A549 (cell line): ENCODE data around the gene PVRIG.

Experiments
- CEBPB ChIP-seq, 2 experiments: fragments of >200 bp in 1 of 2; sonication (Bioruptor Twin) in 1 of 2; formaldehyde crosslinking in 1 of 2; IDR thresholded peaks; 2 replicates each; pipeline ENCODE4 v1.6.1; 2012 to 2016
- ESRRA ChIP-seq: fragments of 150-350 bp; IDR thresholded peaks from 2 replicates; pipeline ENCODE4 v1.6.1; 2014; ENCODE audit warnings: mild to moderate bottlenecking, low read length, borderline replicate concordance
- SREBF2 ChIP-seq: fragments of 450-650 bp; IDR thresholded peaks from 2 replicates; pipeline ENCODE4 v1.6.1; 2014; ENCODE audit warnings: mild to moderate bottlenecking, moderate library complexity
- TF ChIP-seq, protein P1 (sequence below): fragments of >200 bp; sonication (Bioruptor Twin); formaldehyde crosslinking; IDR thresholded peaks from 3 replicates; pipeline ENCODE4 v1.5.1; 2016

DNA sequence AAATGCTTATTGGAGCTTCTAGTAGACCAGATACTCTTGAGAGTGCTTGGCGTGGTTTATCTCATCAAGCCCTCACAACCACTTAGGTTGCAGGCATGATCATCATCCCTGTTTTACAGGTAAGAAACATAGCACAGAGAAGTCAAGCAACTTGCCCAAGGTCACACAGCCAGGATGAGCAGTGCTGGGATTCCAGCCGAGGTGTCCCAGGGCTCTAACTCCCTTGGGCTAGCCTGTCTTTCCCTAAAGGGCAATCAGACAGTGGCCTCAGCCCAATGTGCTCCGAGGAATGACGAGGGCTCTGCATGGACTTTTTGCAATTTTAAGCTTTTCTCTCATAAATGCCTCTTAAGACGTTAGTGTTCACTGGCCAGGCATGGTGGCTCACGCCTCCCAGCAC lies 47.9 kb downstream of the PVRIG start:
- TF ChIP-seq SREBF2 (no peak), CEBPB (IDR thresholded peaks at IDR 0.05) (no peak), ESRRA (no peak)
- TF ChIP-seq, protein P1, sequence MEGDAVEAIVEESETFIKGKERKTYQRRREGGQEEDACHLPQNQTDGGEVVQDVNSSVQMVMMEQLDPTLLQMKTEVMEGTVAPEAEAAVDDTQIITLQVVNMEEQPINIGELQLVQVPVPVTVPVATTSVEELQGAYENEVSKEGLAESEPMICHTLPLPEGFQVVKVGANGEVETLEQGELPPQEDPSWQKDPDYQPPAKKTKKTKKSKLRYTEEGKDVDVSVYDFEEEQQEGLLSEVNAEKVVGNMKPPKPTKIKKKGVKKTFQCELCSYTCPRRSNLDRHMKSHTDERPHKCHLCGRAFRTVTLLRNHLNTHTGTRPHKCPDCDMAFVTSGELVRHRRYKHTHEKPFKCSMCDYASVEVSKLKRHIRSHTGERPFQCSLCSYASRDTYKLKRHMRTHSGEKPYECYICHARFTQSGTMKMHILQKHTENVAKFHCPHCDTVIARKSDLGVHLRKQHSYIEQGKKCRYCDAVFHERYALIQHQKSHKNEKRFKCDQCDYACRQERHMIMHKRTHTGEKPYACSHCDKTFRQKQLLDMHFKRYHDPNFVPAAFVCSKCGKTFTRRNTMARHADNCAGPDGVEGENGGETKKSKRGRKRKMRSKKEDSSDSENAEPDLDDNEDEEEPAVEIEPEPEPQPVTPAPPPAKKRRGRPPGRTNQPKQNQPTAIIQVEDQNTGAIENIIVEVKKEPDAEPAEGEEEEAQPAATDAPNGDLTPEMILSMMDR, result no peak
